IPS-18c (cell line): ENCODE data around the gene EPS15.
"Not testable (repeated sequence)": the region's sequence is repeated elsewhere in the genome, so short reads cannot be mapped to it uniquely, and the experiment has no call there.

Source experiments
- H3K4me3 ChIP-seq: 2 replicates; pipeline ENCODE4 v1.7.0; 2013; ENCODE audit warnings: low read depth, mild to moderate bottlenecking, low read length, moderate library complexity; ENCODE audit not compliant: insufficient read depth
- H3K9me3 ChIP-seq: one replicate; pipeline ENCODE4 v1.6.1; 2013; ENCODE audit warnings: mild to moderate bottlenecking, low read length, moderate library complexity; ENCODE audit not compliant: control insufficient read depth, insufficient read depth

Gene EPS15

DNA sequence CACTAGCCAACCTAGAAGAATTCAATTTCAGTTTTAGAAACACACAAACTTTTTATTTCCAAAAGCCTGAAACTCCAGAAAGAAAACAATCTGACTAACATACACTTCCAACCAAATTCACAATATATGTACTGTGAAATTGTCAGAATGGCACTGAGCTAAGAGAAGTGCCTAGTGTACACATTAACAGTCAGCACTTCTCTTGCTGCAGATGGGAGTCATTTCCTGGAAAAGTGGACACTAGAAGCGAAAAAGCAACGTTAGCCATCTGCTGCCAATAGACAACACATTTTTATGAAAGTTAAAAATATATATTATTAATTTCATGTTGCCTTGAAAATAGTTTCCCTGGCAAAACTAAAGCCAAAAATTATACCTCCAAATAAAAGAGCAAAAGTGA lies 66.1 kb downstream of the EPS15 start:
- no peaks in the 10 kb centered on the region for H3K9me3 ChIP-seq
- no peak overlapping the region for H3K4me3 ChIP-seq

DNA sequence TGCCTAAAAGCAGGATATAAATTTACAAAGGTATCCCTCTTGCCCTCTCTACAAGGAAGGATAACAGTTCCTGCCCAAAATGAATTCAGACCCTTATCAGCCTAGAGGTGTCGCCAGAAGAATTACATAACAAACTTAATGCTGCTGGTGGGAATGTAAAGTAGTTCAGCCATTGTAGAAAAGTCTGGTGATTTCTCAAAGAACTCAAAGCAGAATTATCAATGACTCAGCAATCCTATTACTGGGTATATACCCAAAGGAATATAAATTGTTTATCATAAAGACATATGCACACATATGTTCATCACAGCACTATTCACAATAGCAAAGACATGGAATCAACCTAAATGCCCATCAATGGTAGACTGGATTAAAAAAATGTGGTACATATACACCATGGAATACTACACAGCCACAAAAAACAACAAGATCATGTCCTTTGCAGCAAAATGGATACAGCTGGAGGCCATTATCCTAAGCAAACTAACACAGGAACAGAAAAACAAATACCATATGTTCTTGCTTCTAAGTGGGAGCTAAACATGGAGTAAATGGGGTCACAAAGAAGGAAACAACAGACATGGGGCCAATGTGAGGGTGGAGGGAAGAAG lies 70.1 kb downstream of the EPS15 start:
- H3K9me3 ChIP-seq = not testable (repeated sequence)

DNA sequence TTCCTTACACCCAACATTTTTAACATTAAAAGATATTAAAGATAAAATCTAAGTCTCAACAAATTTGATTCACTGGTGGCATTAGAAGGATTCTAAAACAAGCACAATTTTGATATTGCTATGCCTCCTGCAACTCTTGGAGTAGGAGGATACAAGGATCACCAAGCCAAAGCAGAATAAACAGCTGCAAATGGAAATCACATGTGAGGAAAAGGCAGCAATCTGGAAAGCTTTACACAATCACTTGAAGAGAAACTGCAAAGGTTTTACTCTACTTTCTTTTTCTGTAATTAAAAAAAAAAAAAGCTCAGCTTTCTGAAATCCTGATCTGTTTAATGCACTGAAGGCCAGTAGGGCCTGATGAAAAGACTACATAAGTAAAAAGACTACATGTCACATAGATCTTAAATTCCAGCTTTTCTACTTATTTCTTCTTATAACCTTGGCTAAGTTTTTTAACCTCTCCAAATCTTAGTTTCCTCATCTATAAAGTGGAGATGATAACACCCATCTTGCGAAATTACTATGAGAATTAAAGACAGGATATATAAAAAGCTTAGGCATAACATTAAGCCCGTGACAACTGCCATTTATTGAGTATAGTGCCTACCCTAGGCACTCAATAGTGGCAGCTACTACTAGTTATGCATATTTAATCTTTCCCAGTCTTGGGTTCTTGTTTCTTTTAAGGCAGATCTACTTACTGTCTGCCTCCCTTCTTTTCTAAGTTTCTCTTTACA lies 73.5 kb downstream of the EPS15 start:
- H3K9me3 ChIP-seq = no peaks in the 10 kb centered on the region
- H3K4me3 ChIP-seq = no peak overlapping the region

More for the DNA sequence above, 70.1 kb downstream of the EPS15 start:
- H3K4me3 ChIP-seq = not testable (repeated sequence)

DNA sequence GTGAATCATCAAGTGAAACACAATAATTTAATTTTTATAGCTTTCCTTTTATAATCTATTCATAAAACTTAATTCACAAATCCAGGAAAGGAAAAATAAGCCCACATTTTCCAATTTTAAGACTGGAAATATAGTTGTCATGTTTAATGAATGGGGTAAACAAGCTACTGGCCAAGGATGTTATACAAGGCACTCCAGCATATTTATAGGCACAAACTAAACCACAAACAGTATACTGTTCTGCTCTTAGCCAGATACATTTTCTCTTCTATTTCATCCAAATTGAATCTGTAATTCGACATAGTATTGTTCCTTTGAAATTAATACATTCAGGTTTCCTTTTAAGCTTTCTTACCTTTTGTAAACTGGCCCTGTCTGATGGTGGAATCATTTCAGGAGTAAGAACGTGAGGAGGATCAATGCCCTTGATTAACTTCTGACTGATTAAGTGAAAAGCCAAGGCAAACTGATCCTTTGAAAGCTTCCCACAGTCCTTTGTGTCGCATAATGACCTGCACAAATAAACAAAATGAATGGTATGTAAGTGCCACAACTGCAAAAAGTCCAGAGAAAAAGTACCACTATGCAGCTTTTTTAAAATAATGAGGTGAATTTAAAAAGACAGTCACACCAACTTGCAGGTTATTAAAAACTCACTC lies 74.4 kb downstream of the EPS15 start:
- H3K9me3 ChIP-seq = no peaks in the 10 kb centered on the region
- no peak overlapping the region for H3K4me3 ChIP-seq

- H3K4me3 ChIP-seq = no peak overlapping the region
- H3K9me3 ChIP-seq = no peaks in the 10 kb centered on the region
Observed at GRCh38 chr1:51444096-51444495, 75.0 kb downstream of the EPS15 start.

GRCh38 chr1:51443555-51443954 lies 75.5 kb downstream of the EPS15 start:
- no peaks in the 10 kb centered on the region for H3K9me3 ChIP-seq
- H3K4me3 ChIP-seq = no peak overlapping the region

DNA sequence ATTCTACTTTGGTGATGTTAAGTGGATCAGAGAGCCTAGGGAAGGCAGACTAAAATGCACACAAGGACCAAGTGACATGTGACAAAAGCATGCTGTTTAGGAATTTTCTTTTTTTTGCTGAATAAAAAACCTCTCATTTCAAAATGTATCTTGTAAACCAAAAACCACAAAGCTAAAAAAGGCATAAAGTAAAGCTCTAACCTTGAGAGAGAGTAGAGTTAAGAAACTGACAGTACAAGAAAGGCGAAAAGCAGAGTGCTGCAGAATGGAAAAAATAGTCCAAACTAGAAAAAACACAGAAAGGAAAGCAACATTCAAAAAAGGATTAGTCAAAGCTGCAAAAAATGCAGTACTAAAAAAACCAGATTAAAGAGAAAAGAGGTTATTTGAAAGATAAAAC lies 76.5 kb downstream of the EPS15 start:
- no peaks in the 10 kb centered on the region for H3K9me3 ChIP-seq
- H3K4me3 ChIP-seq = no peak overlapping the region

- Histone ChIP-seq H3K9me3 (no peaks in the 10 kb centered on the region), H3K4me3 (no peak overlapping the region)
Observed at GRCh38 chr1:51442198-51442597, 76.9 kb downstream of the EPS15 start.

DNA sequence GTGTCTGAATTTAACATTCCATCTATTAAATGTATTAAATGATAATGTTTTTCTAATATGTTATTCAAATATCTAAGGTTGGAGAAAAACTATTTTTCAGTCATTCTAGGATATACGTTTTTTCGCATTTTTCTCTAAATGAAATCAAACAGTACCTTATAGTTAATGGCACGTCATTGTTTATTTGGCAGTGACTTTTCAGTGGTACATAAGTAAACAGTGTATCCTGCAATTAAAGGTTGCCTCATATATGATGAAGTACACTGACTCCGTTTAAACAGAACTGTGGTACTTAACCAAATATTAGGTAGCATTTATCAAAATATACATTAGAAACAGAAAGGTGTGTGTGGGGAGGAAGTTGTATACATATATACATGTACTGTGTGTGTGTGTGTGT lies 79.2 kb downstream of the EPS15 start:
- H3K9me3 ChIP-seq = no peaks in the 10 kb centered on the region
- H3K4me3 ChIP-seq = no peak overlapping the region

- Histone ChIP-seq H3K4me3 (no peak overlapping the region), H3K9me3 (no peaks in the 10 kb centered on the region)
Observed at GRCh38 chr1:51439053-51439452, 80.0 kb downstream of the EPS15 start.

DNA sequence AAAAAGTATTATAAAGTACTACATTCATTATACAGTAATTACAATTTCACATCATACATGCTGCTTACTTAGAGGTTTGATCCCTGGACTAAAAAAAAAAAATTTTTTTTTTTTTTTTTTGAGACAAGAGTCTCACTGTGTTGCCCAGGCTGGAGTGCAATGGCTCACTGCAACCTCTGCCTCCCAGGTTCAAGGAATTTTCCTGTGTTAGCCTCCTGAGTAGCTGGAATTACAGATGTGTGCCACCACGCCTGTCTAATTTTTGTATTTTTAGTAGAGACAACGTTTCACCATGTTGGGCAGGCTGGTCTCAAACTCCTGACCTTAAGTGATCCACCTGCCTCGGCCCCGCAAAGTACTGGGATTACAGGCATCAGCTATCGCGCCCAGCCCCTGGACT lies 81.7 kb downstream of the EPS15 start:
- H3K4me3 ChIP-seq, H3K9me3 ChIP-seq: not testable (repeated sequence)

GRCh38 chr1:51435878-51436277 lies 83.2 kb downstream of the EPS15 start:
- no peaks in the 10 kb centered on the region for H3K9me3 ChIP-seq
- H3K4me3 ChIP-seq = no peak overlapping the region

DNA sequence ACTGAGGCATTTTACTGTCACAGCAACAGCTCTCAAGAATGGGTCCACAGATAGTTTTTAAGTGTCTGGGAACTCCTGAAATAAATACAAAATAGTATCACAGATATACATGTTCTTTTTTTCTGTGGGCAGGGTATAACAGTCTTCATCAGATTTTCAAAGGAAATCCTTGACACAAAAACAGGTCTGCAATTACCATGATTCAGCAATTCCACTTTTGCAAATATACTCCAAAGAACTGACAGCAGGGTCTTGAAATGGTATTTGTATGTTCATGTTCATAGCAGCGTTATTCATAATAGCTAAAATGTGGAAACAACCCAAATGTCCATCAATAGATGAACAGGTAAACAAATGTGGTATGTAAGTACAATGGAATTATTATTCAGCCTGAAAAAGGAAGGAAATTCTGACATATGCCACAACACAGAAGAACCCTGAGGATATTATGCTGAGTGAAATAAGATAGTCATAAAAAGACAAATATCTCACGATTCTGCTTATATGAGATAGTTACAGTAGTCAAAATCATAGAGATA lies 85.0 kb downstream of the EPS15 start:
- Histone ChIP-seq H3K9me3 (no peaks in the 10 kb centered on the region), H3K4me3 (no peak overlapping the region)

- no peaks in the 10 kb centered on the region for H3K9me3 ChIP-seq
- no peak overlapping the region for H3K4me3 ChIP-seq
Observed at GRCh38 chr1:51433269-51433971, 85.6 kb downstream of the EPS15 start.

- no peaks in the 10 kb centered on the region for H3K9me3 ChIP-seq
- no peak overlapping the region for H3K4me3 ChIP-seq
Observed at GRCh38 chr1:51432146-51432545, 86.9 kb downstream of the EPS15 start.

DNA sequence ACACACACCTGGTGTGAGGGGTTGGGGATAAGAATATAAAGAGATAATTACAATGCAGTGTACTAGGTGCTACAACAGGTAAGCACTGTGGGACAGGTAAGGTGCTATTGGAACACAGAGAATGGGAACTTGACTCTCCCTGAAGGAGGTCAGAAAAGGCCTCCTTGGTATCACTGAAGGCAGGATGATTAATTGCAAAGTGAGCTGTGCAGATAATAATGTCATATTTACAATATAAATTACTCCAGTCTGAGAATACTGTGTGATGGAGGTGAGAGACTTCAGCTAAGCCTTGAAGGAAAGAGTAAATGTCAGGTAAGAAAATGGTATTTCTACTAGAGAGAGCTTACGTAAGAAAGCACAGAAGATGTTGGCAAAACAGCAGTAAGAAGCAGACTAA lies 91.6 kb downstream of the EPS15 start:
- Histone ChIP-seq H3K4me3 (no peak overlapping the region), H3K9me3 (no peaks in the 10 kb centered on the region)

DNA sequence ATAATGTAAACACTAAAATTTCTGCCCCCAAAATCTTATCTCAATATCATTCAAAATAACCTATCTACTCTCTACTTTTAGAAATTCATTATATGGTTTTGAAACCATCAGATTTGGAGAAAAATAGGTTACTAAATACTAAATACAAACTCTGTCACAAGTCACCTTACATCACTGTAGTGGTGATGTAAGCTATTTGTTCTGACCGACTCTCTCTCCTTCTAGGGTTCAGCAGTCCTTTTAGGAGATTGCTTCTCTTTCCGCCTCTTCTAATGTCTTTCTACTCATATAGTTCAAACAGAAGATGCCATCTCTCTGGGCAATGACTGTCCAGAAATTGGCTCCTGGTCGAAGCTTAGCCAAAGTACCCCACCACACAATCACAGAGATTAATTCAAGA lies 93.1 kb downstream of the EPS15 start:
- no peaks in the 10 kb centered on the region for H3K9me3 ChIP-seq
- no peak overlapping the region for H3K4me3 ChIP-seq

- H3K4me3 ChIP-seq = no peak overlapping the region
- H3K9me3 ChIP-seq = no peaks in the 10 kb centered on the region
Observed at GRCh38 chr1:51425273-51425672, 93.8 kb downstream of the EPS15 start.
